Lung (tissue), 12 donors: ENCODE data around the gene NPBWR2. TPM values are rescaled to one million over a fixed set of nuclear protein-coding genes. Genes with fewer than 3 reads are reported as not detected.

Experiments used
- ATAC-seq: fragments of 200-7000 bp; cut with Tn5 transposase; one replicate; pipeline ENCODE4 v1.9.1; 2020; ENCODE audit warnings: moderate number of reproducible peaks; ENCODE audit not compliant: insufficient read depth, low FRiP score
- DNase-seq, 3 donors: peaks; one replicate each; pipeline ENCODE4 v3.0.0-alpha.2; 2013 to 2017
- H3K27ac ChIP-seq, 2 donors: one replicate each; pipeline ENCODE4 v1.5.1; 2013; ENCODE audit warnings: mild to moderate bottlenecking in 2 of 2, moderate library complexity in 2 of 2, control low read depth in 1 of 2, inconsistent platforms in 1 of 2, low read depth in 1 of 2, low read length in 1 of 2
- H3K27me3 ChIP-seq, 3 donors: one replicate each; pipeline ENCODE4 v1.5.1; 2013; ENCODE audit warnings: low read length in 2 of 3; ENCODE audit not compliant: control insufficient read depth in 3 of 3, insufficient read depth in 3 of 3
- H3K36me3 ChIP-seq, 4 donors: one replicate each; pipeline ENCODE4 v1.5.1; 2013; ENCODE audit warnings: low read length in 4 of 4, mild to moderate bottlenecking in 1 of 4, moderate library complexity in 1 of 4; ENCODE audit not compliant: control insufficient read depth in 4 of 4, insufficient read depth in 4 of 4
- H3K4me1 ChIP-seq, 5 donors: one replicate each; pipeline ENCODE4 v1.5.1; 2013; ENCODE audit warnings: low read length in 5 of 5, mild to moderate bottlenecking in 2 of 5, moderate library complexity in 1 of 5; ENCODE audit not compliant: control insufficient read depth in 5 of 5, insufficient read depth in 5 of 5
- H3K4me3 ChIP-seq: one replicate; pipeline ENCODE4 v1.5.1; 2013; ENCODE audit warnings: mild to moderate bottlenecking, control low read depth, moderate library complexity
- H3K9ac ChIP-seq, 2 donors: one replicate each; pipeline ENCODE4 v1.5.1; 2013; ENCODE audit warnings: low read length in 2 of 2, control low read depth in 1 of 2; ENCODE audit not compliant: insufficient read depth in 1 of 2
- H3K9me3 ChIP-seq, 4 donors: one replicate each; pipeline ENCODE4 v1.5.1; 2013; ENCODE audit warnings: low read length in 3 of 4, mild to moderate bottlenecking in 1 of 4, moderate library complexity in 1 of 4; ENCODE audit not compliant: control insufficient read depth in 4 of 4, insufficient read depth in 3 of 4
- CTCF ChIP-seq: IDR thresholded peaks from 2 replicates; pipeline ENCODE4 v1.5.1; 2012; ENCODE audit warnings: mild to moderate bottlenecking; ENCODE audit errors: control extremely low read depth, extremely low read depth
- WGBS, 2 donors: extraction: QIAGEN DNeasy Blood & Tissue Kit; methylation state at CpG; one replicate each; pipeline ENCODE4 v1.1.7; 2013; 5-methylcytosine and 5-hydroxymethylcytosine counted together
- polyA plus RNA-seq, 2 donors: library from polyadenylated mRNA; stranded (reverse); fragments of 200-250 nt; gene quantifications; one replicate each; pipeline ENCODE4 v1.2.1, GENCODE V29; 2013
- total RNA-seq, 2 donors: library from RNA; depleted of rRNA in 1 of 2; stranded (reverse); fragments of >200 nt in 1 of 2; gene quantifications; one replicate each; pipeline ENCODE4 v1.2.1, GENCODE V29; 2014 to 2021
- donor health status: control.
- donor health status: control.
- donor health status: Bipolar disorder and iron deficiency.
- donor health status: healthy.
- donor health status: DM: yes; HTN: yes; CAD: no.

The NPBWR2 gene
- total and polyA plus RNA-seq, 4 donors = not detected

- DNase-seq = no peak
- WGBS, 2 donors = 82 to 86% methylated on average over 12 of the region's 12 CpGs
- TF ChIP-seq CTCF = no peak
- no peak for ATAC-seq
- Histone ChIP-seq H3K4me1 (no peaks in the 10 kb centered on the region), H3K36me3 (no peaks in the 10 kb centered on the region), H3K27me3 (peaks cover 0 to 3% (median 0%) of the 10 kb centered on the region in 3 donors), H3K4me3 (no peak overlapping the region), H3K9me3 (peaks cover 0 to 15% (median 3%) of the 10 kb centered on the region in 4 donors), H3K9ac (no peak overlapping the region), H3K27ac (no peak overlapping the region)
Measured at GRCh38 chr20:64146936-64147477, 39.6 kb upstream of the NPBWR2 start.

DNA sequence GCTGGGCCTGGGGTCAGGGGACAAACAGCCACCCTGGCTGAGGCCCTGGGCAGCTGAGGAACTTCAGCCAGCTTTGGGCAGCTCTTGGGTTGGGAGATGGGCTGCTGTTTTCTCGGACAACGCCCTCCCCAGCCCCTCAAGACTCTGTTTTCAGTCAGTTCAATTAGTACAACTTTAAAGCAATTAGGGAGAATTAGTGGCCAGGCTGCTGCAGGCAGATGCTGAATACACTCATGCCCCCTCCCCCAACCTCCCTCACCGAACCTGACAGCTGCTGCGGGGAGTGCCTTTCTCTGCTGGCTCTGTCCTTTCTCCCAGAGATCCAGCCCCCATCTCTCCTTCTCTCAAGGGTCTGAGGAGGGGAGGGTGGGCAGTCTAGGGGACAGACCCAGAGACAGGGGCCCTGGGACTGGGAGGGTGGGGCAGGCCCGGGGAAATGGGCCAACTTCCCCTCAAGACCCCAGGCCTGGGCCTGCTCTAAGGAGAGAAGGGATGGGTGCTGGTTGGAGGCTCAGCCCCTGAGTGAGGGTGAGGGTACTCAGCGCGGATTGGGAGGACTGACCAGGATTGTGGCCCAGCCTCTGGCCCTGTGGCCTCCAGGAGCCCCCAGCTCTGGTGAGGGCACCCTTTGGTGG is 39.1 kb upstream of the NPBWR2 start:
- TF ChIP-seq CTCF = no peak
- no peak for ATAC-seq
- 82 to 90% methylated on average over 7 of the region's 7 CpGs for WGBS, 2 donors

DNA sequence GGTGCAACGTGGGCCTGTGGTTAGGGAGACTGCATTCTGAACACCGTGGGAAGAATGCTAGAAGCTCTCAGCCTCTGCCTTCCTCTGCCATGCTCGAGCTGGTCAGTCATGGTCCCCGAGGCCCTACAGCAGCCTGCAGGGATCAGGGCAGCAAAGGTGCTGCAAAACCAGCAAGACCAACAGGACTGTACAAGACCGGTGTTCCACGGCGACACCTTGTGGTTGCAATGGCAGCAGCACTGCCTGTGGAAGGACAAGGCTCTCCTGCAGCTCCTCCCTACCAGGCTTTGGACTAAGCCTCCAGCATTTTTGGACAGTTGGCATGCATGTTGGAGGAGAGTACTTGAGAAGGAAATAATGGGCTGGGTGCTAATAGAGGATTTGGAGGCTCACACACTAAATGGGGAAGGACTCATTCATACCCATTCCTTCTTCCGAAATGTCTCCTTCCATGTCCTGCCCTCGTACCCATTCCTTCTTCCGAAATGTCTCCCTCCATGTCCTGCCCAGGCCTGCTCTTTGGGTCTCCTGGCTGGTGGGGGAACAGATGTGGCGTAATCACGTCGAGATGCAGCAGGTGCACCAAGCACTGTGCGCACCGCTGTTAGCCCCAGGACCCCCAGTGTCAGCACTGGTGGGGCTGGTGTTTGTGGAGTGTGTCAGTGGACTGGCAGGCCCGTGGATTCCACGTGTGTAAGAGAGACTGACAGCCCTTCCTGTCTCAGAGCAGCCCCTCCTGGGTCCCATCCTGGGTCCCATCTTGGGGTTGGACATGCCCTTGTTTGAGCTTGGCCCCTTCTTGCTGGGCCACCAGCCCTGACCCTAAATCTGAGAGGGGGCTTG is 38.3 kb upstream of the NPBWR2 start:
- H3K9me3 ChIP-seq = peaks cover 0 to 15% (median 3%) of the 10 kb centered on the region in 4 donors
- 90 to 94% methylated on average over 17 of the region's 17 CpGs for WGBS, 2 donors
- peaks cover 0 to 3% (median 0%) of the 10 kb centered on the region in 3 donors for H3K27me3 ChIP-seq
- no peak overlapping the region for H3K4me3 ChIP-seq
- ATAC-seq = no peak
- H3K27ac ChIP-seq = no peak overlapping the region
- no peak overlapping the region for H3K9ac ChIP-seq
- no peak for DNase-seq
- H3K4me1 ChIP-seq = no peaks in the 10 kb centered on the region
- no peak for TF ChIP-seq CTCF
- no peaks in the 10 kb centered on the region for H3K36me3 ChIP-seq

More for the DNA sequence above, 39.1 kb upstream of the NPBWR2 start:
- Histone ChIP-seq H3K27ac (no peak overlapping the region), H3K36me3 (no peaks in the 10 kb centered on the region), H3K9me3 (peaks cover 0 to 15% (median 3%) of the 10 kb centered on the region in 4 donors), H3K27me3 (peaks cover 0 to 3% (median 0%) of the 10 kb centered on the region in 3 donors), H3K9ac (no peak overlapping the region), H3K4me3 (no peak overlapping the region), H3K4me1 (no peaks in the 10 kb centered on the region)
- no peak for DNase-seq
